Mucosa of stomach (tissue), 1 donor: ENCODE data around the gene RASSF4.
A peak's percentile ranks its signal among the peaks of the same experiment; 100 is the strongest.

ENCODE experiments used
- H3K27me3 ChIP-seq: one replicate; pipeline ENCODE4 v1.7.0; 2013; ENCODE audit warnings: mild to moderate bottlenecking, low read length; ENCODE audit not compliant: control insufficient read depth, insufficient read depth
- H3K36me3 ChIP-seq: one replicate; pipeline ENCODE4 v1.7.0; 2013; ENCODE audit warnings: low read length; ENCODE audit not compliant: control insufficient read depth, insufficient read depth
- H3K4me1 ChIP-seq: one replicate; pipeline ENCODE4 v1.7.0; 2013; ENCODE audit warnings: mild to moderate bottlenecking, low read length; ENCODE audit not compliant: control insufficient read depth, insufficient read depth
- H3K4me3 ChIP-seq: one replicate; pipeline ENCODE4 v1.7.0; 2013; ENCODE audit warnings: low read length
- H3K9ac ChIP-seq: one replicate; pipeline ENCODE4 v1.7.0; 2013; ENCODE audit warnings: mild to moderate bottlenecking, low read length, moderate library complexity
- H3K9me3 ChIP-seq: one replicate; pipeline ENCODE4 v1.7.0; 2013; ENCODE audit warnings: mild to moderate bottlenecking, low read length, moderate library complexity; ENCODE audit not compliant: control insufficient read depth
- donor health status: Pancreatic carcinoma.

The RASSF4 gene

GRCh38 chr10:44977287-44978212 is 17.9 kb downstream of the RASSF4 start:
- Histone ChIP-seq H3K9me3 (no peaks in the 10 kb centered on the region), H3K27me3 (peaks cover 3% of the 10 kb centered on the region), H3K36me3 (no peaks in the 10 kb centered on the region), H3K4me1 (peaks cover 93% of the 10 kb centered on the region), H3K4me3 (peak overlapping the region; percentile 81), H3K9ac (peak overlapping the region; percentile 91)

- Histone ChIP-seq H3K36me3 (no peaks in the 10 kb centered on the region), H3K27me3 (peaks cover 3% of the 10 kb centered on the region), H3K9ac (peak overlapping the region; percentile 91), H3K9me3 (no peaks in the 10 kb centered on the region), H3K4me1 (peaks cover 92% of the 10 kb centered on the region), H3K4me3 (peak overlapping the region; percentile 81)
Observed at GRCh38 chr10:44978213-44978569, 18.6 kb downstream of the RASSF4 start.

- H3K4me3 ChIP-seq = peak within 1 kb of the TSS; percentile 81
- no peaks in the 10 kb centered on the region for H3K9me3 ChIP-seq
- H3K27me3 ChIP-seq = peaks cover 3% of the 10 kb centered on the region
- peaks cover 86% of the 10 kb centered on the region for H3K4me1 ChIP-seq
- peak within 1 kb of the TSS; percentile 91 for H3K9ac ChIP-seq
- H3K36me3 ChIP-seq = no peaks in the 10 kb centered on the region
Observed at GRCh38 chr10:44978570-44979280, 19.1 kb downstream of the RASSF4 start, which contains the start of gene DEPP1. Gene DEPP1, minus strand, starts transcription at chr10:44978809. Its CDS starts 779 bp downstream, at chr10:44978030.

- H3K36me3 ChIP-seq = no peaks in the 10 kb centered on the region
- H3K4me3 ChIP-seq = no peak overlapping the region
- H3K4me1 ChIP-seq = peaks cover 78% of the 10 kb centered on the region
- H3K27me3 ChIP-seq = peaks cover 3% of the 10 kb centered on the region
- H3K9ac ChIP-seq = peak overlapping the region; percentile 91
- H3K9me3 ChIP-seq = no peaks in the 10 kb centered on the region
Observed at GRCh38 chr10:44979281-44980191, 19.9 kb downstream of the RASSF4 start.

- Histone ChIP-seq H3K4me1 (peaks cover 78% of the 10 kb centered on the region), H3K9ac (peak overlapping the region; percentile 91), H3K4me3 (peak overlapping the region; percentile 9), H3K9me3 (no peaks in the 10 kb centered on the region), H3K36me3 (no peaks in the 10 kb centered on the region), H3K27me3 (peaks cover 3% of the 10 kb centered on the region)
Observed at GRCh38 chr10:44980309-44981171, 20.9 kb downstream of the RASSF4 start.

GRCh38 chr10:44981172-44982113 is 21.8 kb downstream of the RASSF4 start:
- no peaks in the 10 kb centered on the region for H3K9me3 ChIP-seq
- H3K36me3 ChIP-seq = no peaks in the 10 kb centered on the region
- peak overlapping the region; percentile 91 for H3K9ac ChIP-seq
- peaks cover 3% of the 10 kb centered on the region for H3K27me3 ChIP-seq
- H3K4me1 ChIP-seq = peaks cover 71% of the 10 kb centered on the region
- peak overlapping the region; percentile 9 for H3K4me3 ChIP-seq

- Histone ChIP-seq H3K4me1 (peaks cover 65% of the 10 kb centered on the region), H3K9me3 (no peaks in the 10 kb centered on the region), H3K27me3 (no peaks in the 10 kb centered on the region), H3K4me3 (no peak overlapping the region), H3K9ac (peak overlapping the region; percentile 91), H3K36me3 (no peaks in the 10 kb centered on the region)
Observed at GRCh38 chr10:44982114-44982460, 22.5 kb downstream of the RASSF4 start.

- Histone ChIP-seq H3K36me3 (no peaks in the 10 kb centered on the region), H3K4me3 (no peak overlapping the region), H3K9me3 (no peaks in the 10 kb centered on the region), H3K9ac (peak overlapping the region; percentile 91), H3K27me3 (no peaks in the 10 kb centered on the region), H3K4me1 (peaks cover 61% of the 10 kb centered on the region)
Observed at GRCh38 chr10:44982496-44982895, 22.9 kb downstream of the RASSF4 start.

GRCh38 chr10:44983066-44983894 is 23.7 kb downstream of the RASSF4 start:
- H3K27me3 ChIP-seq = no peaks in the 10 kb centered on the region
- H3K36me3 ChIP-seq = no peaks in the 10 kb centered on the region
- no peaks in the 10 kb centered on the region for H3K9me3 ChIP-seq
- H3K4me3 ChIP-seq = no peak overlapping the region
- H3K9ac ChIP-seq = no peak overlapping the region
- H3K4me1 ChIP-seq = peaks cover 56% of the 10 kb centered on the region

- Histone ChIP-seq H3K9ac (no peak overlapping the region), H3K4me1 (peaks cover 51% of the 10 kb centered on the region), H3K36me3 (no peaks in the 10 kb centered on the region), H3K27me3 (no peaks in the 10 kb centered on the region), H3K9me3 (no peaks in the 10 kb centered on the region), H3K4me3 (no peak overlapping the region)
Observed at GRCh38 chr10:44983895-44984278, 24.3 kb downstream of the RASSF4 start.
